ENCODE results near the gene CHRNA7.

The CHRNA7 gene

GRCh38 chr15:32034106-32034505, 3.8 kb downstream of the CHRNA7 start:
- Histone ChIP-seq H3K9me2 (replicated peaks; ENCODE audit: low read depth, low read length) (no peaks in the 10 kb centered on the region), H2AFZ (ENCODE audit: low read length) (no peak overlapping the region), H3K4me2 (ENCODE audit: low read depth, low read length, poor library complexity, severe bottlenecking) (no peak overlapping the region), H3K27me3 (ENCODE audit: insufficient read depth, low read length, poor library complexity, severe bottlenecking) (peaks cover 12% of the 10 kb centered on the region), H3K4me3 (ENCODE audit: low read length, poor library complexity, severe bottlenecking) (no peak overlapping the region), H3F3A (ENCODE audit: low read depth) (no peaks in the 10 kb centered on the region), H3K36me3 (ENCODE audit: insufficient read depth, low read length) (no peaks in the 10 kb centered on the region), H3K9me3 (ENCODE audit: insufficient read depth, low read depth, low read length) (no peaks in the 10 kb centered on the region), H3K9ac (ENCODE audit: low read depth, low read length, poor library complexity, severe bottlenecking) (no peak overlapping the region), H3K4me1 (ENCODE audit: insufficient read depth, low read length, poor library complexity, severe bottlenecking) (peaks cover 6% of the 10 kb centered on the region), H3K79me2 (ENCODE audit: insufficient read depth, low read length) (no peaks in the 10 kb centered on the region), H4K20me1 (ENCODE audit: insufficient read depth, low read length, poor library complexity, severe bottlenecking) (no peaks in the 10 kb centered on the region)
- TF ChIP-seq CTCF (conservative IDR thresholded peaks at IDR 0.05; ENCODE audit: low read length) (no peak), EZH2phosphoT487 (IDR thresholded peaks at IDR 0.05; ENCODE audit: borderline replicate concordance) (no peak)

GRCh38 chr15:32035285-32035684, 5.0 kb downstream of the CHRNA7 start:
- Histone ChIP-seq H2AFZ (ENCODE audit: low read length) (no peak overlapping the region), H3K9me2 (replicated peaks; ENCODE audit: low read depth, low read length) (no peaks in the 10 kb centered on the region)
- TF ChIP-seq CTCF (conservative IDR thresholded peaks at IDR 0.05; ENCODE audit: low read length) (no peak), EZH2phosphoT487 (IDR thresholded peaks at IDR 0.05; ENCODE audit: borderline replicate concordance) (no peak)

GRCh38 chr15:32036971-32037370, 6.7 kb downstream of the CHRNA7 start:
- no peak for TF ChIP-seq EZH2phosphoT487 (IDR thresholded peaks at IDR 0.05; ENCODE audit: borderline replicate concordance)
- TF ChIP-seq CTCF (conservative IDR thresholded peaks at IDR 0.05; ENCODE audit: low read length) = no peak
- Histone ChIP-seq H3K4me2 (ENCODE audit: low read depth, low read length, poor library complexity, severe bottlenecking) (no peak overlapping the region), H3K9ac (ENCODE audit: low read depth, low read length, poor library complexity, severe bottlenecking) (no peak overlapping the region), H3K9me2 (replicated peaks; ENCODE audit: low read depth, low read length) (no peaks in the 10 kb centered on the region), H3K4me1 (ENCODE audit: insufficient read depth, low read length, poor library complexity, severe bottlenecking) (no peaks in the 10 kb centered on the region), H3K79me2 (ENCODE audit: insufficient read depth, low read length) (no peaks in the 10 kb centered on the region), H4K20me1 (ENCODE audit: insufficient read depth, low read length, poor library complexity, severe bottlenecking) (no peaks in the 10 kb centered on the region), H3K4me3 (ENCODE audit: low read length, poor library complexity, severe bottlenecking) (no peak overlapping the region), H3K36me3 (ENCODE audit: insufficient read depth, low read length) (no peaks in the 10 kb centered on the region), H3K27me3 (ENCODE audit: insufficient read depth, low read length, poor library complexity, severe bottlenecking) (no peaks in the 10 kb centered on the region), H3F3A (ENCODE audit: low read depth) (no peaks in the 10 kb centered on the region), H2AFZ (ENCODE audit: low read length) (no peak overlapping the region), H3K9me3 (ENCODE audit: insufficient read depth, low read depth, low read length) (no peaks in the 10 kb centered on the region)

More at GRCh38 chr15:32035285-32035684, 5.0 kb downstream of the CHRNA7 start:
- no peaks in the 10 kb centered on the region for H3K79me2 ChIP-seq (ENCODE audit: insufficient read depth, low read length)
- no peaks in the 10 kb centered on the region for H3K4me1 ChIP-seq (ENCODE audit: insufficient read depth, low read length, poor library complexity, severe bottlenecking)
- H4K20me1 ChIP-seq (ENCODE audit: insufficient read depth, low read length, poor library complexity, severe bottlenecking) = no peaks in the 10 kb centered on the region
- no peaks in the 10 kb centered on the region for H3K36me3 ChIP-seq (ENCODE audit: insufficient read depth, low read length)
- no peaks in the 10 kb centered on the region for H3F3A ChIP-seq (ENCODE audit: low read depth)
- H3K4me2 ChIP-seq (ENCODE audit: low read depth, low read length, poor library complexity, severe bottlenecking) = no peak overlapping the region
- H3K9ac ChIP-seq (ENCODE audit: low read depth, low read length, poor library complexity, severe bottlenecking) = no peak overlapping the region
- peaks cover 12% of the 10 kb centered on the region for H3K27me3 ChIP-seq (ENCODE audit: insufficient read depth, low read length, poor library complexity, severe bottlenecking)
- no peaks in the 10 kb centered on the region for H3K9me3 ChIP-seq (ENCODE audit: insufficient read depth, low read depth, low read length)
- H3K4me3 ChIP-seq (ENCODE audit: low read length, poor library complexity, severe bottlenecking) = no peak overlapping the region
